Hypothalamus (tissue), 51 donors: ENCODE measurements around the gene ELOVL2.

Source experiments
- DNase-seq, 51 donors: peaks; one replicate each; lab custom pipeline; 2025; lab: John Stamatoyannopoulos, UW

The ELOVL2 gene

DNA sequence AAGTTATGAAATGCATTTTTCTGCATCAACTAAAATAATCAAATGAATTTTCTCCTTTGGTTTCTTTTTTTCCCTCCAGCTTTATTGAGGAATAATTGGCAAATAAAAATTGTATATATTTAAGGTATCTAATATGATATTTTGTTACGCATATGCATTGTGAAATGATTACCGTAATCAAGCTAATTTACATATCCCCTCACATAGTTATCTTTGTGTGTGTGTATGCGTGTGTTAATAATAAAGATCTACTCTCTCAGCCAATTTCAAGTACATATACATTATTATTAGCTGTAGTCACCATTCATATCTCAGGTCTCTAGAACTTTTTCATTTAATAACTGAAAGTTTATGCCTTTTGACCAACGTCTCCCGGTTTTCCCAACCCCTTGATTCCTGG lies 96.1 kb downstream of the ELOVL2 start:
- DNase-seq = no peak

DNA sequence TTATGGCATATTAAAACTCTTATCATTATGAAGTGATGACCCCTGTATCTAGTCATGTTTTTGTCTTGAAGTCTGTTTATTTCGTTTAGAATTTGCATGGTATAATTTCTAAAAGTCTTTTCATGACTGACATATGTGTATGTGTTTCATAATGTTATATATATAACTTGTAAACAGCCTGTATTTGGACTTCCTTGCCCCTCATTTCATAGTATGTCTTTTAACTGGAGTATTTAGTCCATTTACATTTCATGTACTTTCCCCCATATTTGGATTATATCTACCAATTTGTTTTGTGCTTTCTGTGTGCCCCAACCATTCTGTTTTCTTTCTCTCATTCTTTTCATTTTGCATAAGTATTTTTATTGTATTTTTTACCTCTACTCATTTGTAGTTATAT lies 98.3 kb downstream of the ELOVL2 start:
- DNase-seq = no peak

DNA sequence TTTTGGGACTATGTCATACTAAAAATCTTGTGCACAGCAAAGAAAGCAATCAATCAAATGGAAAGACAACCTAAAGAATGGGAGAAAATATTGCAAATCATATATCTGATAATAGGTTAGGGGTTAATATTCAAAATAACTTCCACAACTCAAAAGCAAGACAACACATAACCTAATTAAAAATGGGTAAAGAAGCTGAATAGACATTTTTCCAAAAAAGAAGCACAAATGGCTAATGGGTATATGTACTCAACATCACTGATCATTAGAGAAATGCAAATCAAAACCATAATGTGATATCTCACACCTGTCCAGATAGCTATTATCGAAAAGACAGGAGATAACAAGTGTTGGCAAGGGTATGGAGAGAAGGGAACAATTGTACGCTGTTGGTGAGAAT lies 104.3 kb downstream of the ELOVL2 start:
- DNase-seq = no peak

DNA sequence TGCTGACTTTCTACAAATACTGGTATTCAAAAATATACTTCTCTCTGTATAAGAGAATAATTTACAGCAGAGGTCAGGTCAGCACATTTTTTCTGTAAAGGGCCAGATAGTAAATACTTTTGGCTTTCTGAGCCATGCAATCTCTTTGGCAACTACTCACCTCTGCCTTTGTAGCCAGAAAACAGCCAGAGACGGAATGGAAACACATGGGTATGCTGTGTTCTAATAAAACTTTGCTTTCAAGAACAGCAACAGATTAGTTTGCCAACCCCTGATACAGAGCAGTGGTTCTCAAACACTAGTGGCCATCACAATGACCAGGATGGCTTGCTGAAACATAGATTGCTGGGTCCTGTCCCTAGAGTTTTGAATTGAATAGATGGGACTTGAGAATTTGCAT lies 111.0 kb downstream of the ELOVL2 start:
- DNase-seq = no peak
